Gastroesophageal sphincter (tissue), 3 donors: ENCODE results near the gene MMP10.

Source experiments
- EP300 ChIP-seq: sonication (generic); formaldehyde crosslinking; IDR thresholded peaks from one replicate; pipeline ENCODE4 v1.6.1; 2017; ENCODE audit warnings: antibody characterized with exemption, mild to moderate bottlenecking
- POLR2A ChIP-seq, 2 donors: fragments of 450-650 bp; IDR thresholded peaks; one replicate each; pipeline ENCODE4 v1.6.1; 2017; ENCODE audit warnings: antibody characterized with exemption in 2 of 2, mild to moderate bottlenecking in 2 of 2, moderate library complexity in 1 of 2
- POLR2AphosphoS5 ChIP-seq: sonication (generic); formaldehyde crosslinking; IDR thresholded peaks from one replicate; pipeline ENCODE4 v1.6.1; 2017; ENCODE audit warnings: antibody characterized with exemption
- TF ChIP-seq, protein P1 (sequence below), 4 experiments: fragments of 200-600 bp in 2 of 4; fragments of 450-650 bp in 2 of 4; sonication (generic) in 1 of 4; IDR thresholded peaks; one replicate each; pipeline ENCODE4 v1.5.1; 2017 to 2019; ENCODE audit warnings: antibody characterized with exemption in 4 of 4, mild to moderate bottlenecking in 2 of 4, moderate library complexity in 2 of 4

DNA sequence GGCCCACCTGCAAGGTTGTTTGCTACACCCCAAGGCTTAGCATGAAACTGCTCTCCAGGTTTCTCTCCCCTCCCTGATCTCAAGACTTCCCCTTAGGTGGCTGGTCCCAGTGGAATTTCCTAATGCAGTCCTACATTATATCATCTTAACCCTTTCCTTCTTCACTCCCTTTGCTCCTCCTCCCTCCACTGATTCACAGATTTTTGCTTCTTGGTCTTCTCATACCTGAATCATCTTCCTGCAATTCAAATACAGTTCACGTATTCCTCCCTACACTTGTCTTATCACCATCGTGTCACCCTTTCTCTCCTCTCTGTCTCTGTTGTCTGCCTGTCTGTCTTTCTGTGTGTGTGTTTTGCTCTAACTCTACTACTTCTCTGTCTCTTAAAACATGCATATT lies 17.0 kb downstream of the MMP10 start:
- TF ChIP-seq, protein P1, sequence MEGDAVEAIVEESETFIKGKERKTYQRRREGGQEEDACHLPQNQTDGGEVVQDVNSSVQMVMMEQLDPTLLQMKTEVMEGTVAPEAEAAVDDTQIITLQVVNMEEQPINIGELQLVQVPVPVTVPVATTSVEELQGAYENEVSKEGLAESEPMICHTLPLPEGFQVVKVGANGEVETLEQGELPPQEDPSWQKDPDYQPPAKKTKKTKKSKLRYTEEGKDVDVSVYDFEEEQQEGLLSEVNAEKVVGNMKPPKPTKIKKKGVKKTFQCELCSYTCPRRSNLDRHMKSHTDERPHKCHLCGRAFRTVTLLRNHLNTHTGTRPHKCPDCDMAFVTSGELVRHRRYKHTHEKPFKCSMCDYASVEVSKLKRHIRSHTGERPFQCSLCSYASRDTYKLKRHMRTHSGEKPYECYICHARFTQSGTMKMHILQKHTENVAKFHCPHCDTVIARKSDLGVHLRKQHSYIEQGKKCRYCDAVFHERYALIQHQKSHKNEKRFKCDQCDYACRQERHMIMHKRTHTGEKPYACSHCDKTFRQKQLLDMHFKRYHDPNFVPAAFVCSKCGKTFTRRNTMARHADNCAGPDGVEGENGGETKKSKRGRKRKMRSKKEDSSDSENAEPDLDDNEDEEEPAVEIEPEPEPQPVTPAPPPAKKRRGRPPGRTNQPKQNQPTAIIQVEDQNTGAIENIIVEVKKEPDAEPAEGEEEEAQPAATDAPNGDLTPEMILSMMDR (IDR thresholded peaks at IDR 0.05), result no peak
- TF ChIP-seq POLR2A (IDR thresholded peaks at IDR 0.05), result no peak
- no peak for TF ChIP-seq POLR2AphosphoS5
- no peak for TF ChIP-seq EP300
